ENCODE results near the gene GATA2.

Gene GATA2

DNA sequence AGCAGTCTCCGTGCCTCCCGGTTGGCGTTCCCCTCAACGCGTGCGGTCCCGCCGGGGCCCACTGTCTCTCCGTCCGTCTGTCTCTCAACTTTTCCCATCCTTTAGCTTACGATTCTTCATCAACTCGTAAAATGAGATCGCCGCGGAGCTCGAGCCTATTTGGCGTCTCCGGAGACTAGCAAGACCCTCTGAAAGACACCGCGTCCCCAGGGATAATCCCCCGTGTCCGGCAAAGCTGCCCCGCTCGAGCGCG, 3.4 kb downstream of the GATA2 start:
- peaks cover 3% of the 10 kb centered on the region; the same call in 1 of the 2 replicates for H3K27me3 ChIP-seq (replicated peaks; ENCODE audit: control insufficient read depth, insufficient read depth, low read length)
- TF ChIP-seq, protein P1, sequence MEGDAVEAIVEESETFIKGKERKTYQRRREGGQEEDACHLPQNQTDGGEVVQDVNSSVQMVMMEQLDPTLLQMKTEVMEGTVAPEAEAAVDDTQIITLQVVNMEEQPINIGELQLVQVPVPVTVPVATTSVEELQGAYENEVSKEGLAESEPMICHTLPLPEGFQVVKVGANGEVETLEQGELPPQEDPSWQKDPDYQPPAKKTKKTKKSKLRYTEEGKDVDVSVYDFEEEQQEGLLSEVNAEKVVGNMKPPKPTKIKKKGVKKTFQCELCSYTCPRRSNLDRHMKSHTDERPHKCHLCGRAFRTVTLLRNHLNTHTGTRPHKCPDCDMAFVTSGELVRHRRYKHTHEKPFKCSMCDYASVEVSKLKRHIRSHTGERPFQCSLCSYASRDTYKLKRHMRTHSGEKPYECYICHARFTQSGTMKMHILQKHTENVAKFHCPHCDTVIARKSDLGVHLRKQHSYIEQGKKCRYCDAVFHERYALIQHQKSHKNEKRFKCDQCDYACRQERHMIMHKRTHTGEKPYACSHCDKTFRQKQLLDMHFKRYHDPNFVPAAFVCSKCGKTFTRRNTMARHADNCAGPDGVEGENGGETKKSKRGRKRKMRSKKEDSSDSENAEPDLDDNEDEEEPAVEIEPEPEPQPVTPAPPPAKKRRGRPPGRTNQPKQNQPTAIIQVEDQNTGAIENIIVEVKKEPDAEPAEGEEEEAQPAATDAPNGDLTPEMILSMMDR (IDR thresholded peaks at IDR 0.05; ENCODE audit: insufficient read depth, low read length, poor library complexity, severe bottlenecking): no peak
- DNase-seq (ENCODE audit: extremely low read depth, insufficient read length): no peak
- no peak overlapping the region; the same call in 1 of the 2 replicates for H3K4me3 ChIP-seq (replicated peaks; ENCODE audit: low read depth, low read length)
- no peaks in the 10 kb centered on the region for H3K36me3 ChIP-seq (ENCODE audit: control insufficient read depth, insufficient read depth, low read length)

GRCh38 chr3:128488991-128489673, 3.9 kb downstream of the GATA2 start:
- Histone ChIP-seq H3K36me3 (ENCODE audit: control insufficient read depth, insufficient read depth, low read length) (no peaks in the 10 kb centered on the region), H3K27me3 (replicated peaks; ENCODE audit: control insufficient read depth, insufficient read depth, low read length) (peaks cover 4% of the 10 kb centered on the region), H3K4me3 (replicated peaks; ENCODE audit: low read depth, low read length) (peak overlapping the region; percentile 14)
- TF ChIP-seq, protein P1 (IDR thresholded peaks at IDR 0.05; ENCODE audit: insufficient read depth, low read length, poor library complexity, severe bottlenecking): no peak
- DNase-seq (ENCODE audit: extremely low read depth, insufficient read length): no peak

DNA sequence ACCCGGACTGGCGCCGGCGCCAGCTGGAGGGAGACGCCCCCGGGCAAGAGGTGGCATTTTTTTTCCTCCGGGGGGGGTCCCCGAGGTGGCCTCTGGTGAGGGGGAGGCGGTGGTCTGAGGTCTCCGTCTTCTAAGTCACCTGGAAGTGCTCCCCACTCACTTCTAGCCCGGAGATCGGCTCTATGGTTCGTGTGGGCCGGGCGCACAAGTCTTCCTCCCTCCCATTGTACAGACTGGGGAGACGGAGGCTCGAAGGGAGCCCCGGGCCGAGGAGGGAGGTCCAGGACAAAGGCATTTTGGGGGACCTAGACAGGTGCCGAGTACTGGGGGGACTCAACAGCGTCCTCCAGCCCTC, 4.4 kb downstream of the GATA2 start:
- H3K27me3 ChIP-seq (replicated peaks; ENCODE audit: control insufficient read depth, insufficient read depth, low read length): peaks cover 6% of the 10 kb centered on the region
- no peak for DNase-seq (ENCODE audit: extremely low read depth, insufficient read length)
- TF ChIP-seq, protein P1 (IDR thresholded peaks at IDR 0.05; ENCODE audit: insufficient read depth, low read length, poor library complexity, severe bottlenecking): no peak
- no peak overlapping the region for H3K4me3 ChIP-seq (replicated peaks; ENCODE audit: low read depth, low read length)
- no peaks in the 10 kb centered on the region for H3K36me3 ChIP-seq (ENCODE audit: control insufficient read depth, insufficient read depth, low read length)

- TF ChIP-seq, protein P1 (IDR thresholded peaks at IDR 0.05; ENCODE audit: insufficient read depth, low read length, poor library complexity, severe bottlenecking): no peak
- H3K27me3 ChIP-seq (replicated peaks; ENCODE audit: control insufficient read depth, insufficient read depth, low read length): peaks cover 6% of the 10 kb centered on the region
- no peaks in the 10 kb centered on the region for H3K36me3 ChIP-seq (ENCODE audit: control insufficient read depth, insufficient read depth, low read length)
- no peak for DNase-seq (ENCODE audit: extremely low read depth, insufficient read length)
- peak overlapping the region; percentile 60; the same call in 1 of the 2 replicates for H3K4me3 ChIP-seq (replicated peaks; ENCODE audit: low read depth, low read length)
These were observed 5.0 kb downstream of the GATA2 start for GRCh38 chr3:128487813-128488635.

GRCh38 chr3:128487538-128487812, 5.5 kb downstream of the GATA2 start:
- H3K27me3 ChIP-seq (replicated peaks; ENCODE audit: control insufficient read depth, insufficient read depth, low read length): peaks cover 6% of the 10 kb centered on the region

More at GRCh38 chr3:128487538-128487812, 5.5 kb downstream of the GATA2 start:
- TF ChIP-seq, protein P1 (IDR thresholded peaks at IDR 0.05; ENCODE audit: insufficient read depth, low read length, poor library complexity, severe bottlenecking): no peak
- Histone ChIP-seq H3K36me3 (ENCODE audit: control insufficient read depth, insufficient read depth, low read length) (no peaks in the 10 kb centered on the region), H3K4me3 (replicated peaks; ENCODE audit: low read depth, low read length) (peak overlapping the region; percentile 60)
- no peak for DNase-seq (ENCODE audit: extremely low read depth, insufficient read length)

Measured in GM06990 (cell line).